ENCODE measurements around the gene RHCG. TPM values are rescaled to one million over a fixed set of nuclear protein-coding genes. Genes with fewer than 3 reads are reported as not detected.

Gene RHCG
- total and polyA plus RNA-seq, 4 donors: 0.08 to 0.19 (median 0.15) TPM

- Histone ChIP-seq H3K4me1 (ENCODE audit: control insufficient read depth in 4 of 4, insufficient read depth in 4 of 4, low read length in 3 of 4) (peaks cover 0 to 11% (median 3%) of the 10 kb centered on the region in 4 donors), H3K27ac (ENCODE audit: low read depth in 1 of 2, low read length in 2 of 2) (no peak overlapping the region), H3K36me3 (ENCODE audit: control insufficient read depth in 4 of 4, insufficient read depth in 3 of 4, low read depth in 1 of 4, low read length in 3 of 4) (no peaks in the 10 kb centered on the region), H3K9me3 (ENCODE audit: control insufficient read depth in 4 of 4, low read length in 3 of 4) (no peaks in the 10 kb centered on the region), H3K4me3 (ENCODE audit: low read depth in 1 of 3, low read length in 3 of 3) (no peak overlapping the region), H3K9ac (ENCODE audit: low read depth in 1 of 2, low read length in 2 of 2) (no peak overlapping the region), H3K27me3 (ENCODE audit: control insufficient read depth in 4 of 4, insufficient read depth in 4 of 4, low read length in 3 of 4) (no peaks in the 10 kb centered on the region)
- no peak for TF ChIP-seq FOXA1 (IDR thresholded peaks at IDR 0.05)
- no peak for TF ChIP-seq RAD21 (IDR thresholded peaks at IDR 0.05)
- TF ChIP-seq EGR1 (IDR thresholded peaks at IDR 0.05; ENCODE audit: low read depth in 2 of 2): no peak
- no peak for TF ChIP-seq TAF1 (conservative IDR thresholded peaks at IDR 0.05)
- no peak for TF ChIP-seq ZBTB33 (IDR thresholded peaks at IDR 0.05)
- no peak for TF ChIP-seq NR2F2 (IDR thresholded peaks at IDR 0.05)
- no peak for TF ChIP-seq SP1 (IDR thresholded peaks at IDR 0.05)
- TF ChIP-seq RXRA (IDR thresholded peaks at IDR 0.05): no peak
- TF ChIP-seq, protein P1, sequence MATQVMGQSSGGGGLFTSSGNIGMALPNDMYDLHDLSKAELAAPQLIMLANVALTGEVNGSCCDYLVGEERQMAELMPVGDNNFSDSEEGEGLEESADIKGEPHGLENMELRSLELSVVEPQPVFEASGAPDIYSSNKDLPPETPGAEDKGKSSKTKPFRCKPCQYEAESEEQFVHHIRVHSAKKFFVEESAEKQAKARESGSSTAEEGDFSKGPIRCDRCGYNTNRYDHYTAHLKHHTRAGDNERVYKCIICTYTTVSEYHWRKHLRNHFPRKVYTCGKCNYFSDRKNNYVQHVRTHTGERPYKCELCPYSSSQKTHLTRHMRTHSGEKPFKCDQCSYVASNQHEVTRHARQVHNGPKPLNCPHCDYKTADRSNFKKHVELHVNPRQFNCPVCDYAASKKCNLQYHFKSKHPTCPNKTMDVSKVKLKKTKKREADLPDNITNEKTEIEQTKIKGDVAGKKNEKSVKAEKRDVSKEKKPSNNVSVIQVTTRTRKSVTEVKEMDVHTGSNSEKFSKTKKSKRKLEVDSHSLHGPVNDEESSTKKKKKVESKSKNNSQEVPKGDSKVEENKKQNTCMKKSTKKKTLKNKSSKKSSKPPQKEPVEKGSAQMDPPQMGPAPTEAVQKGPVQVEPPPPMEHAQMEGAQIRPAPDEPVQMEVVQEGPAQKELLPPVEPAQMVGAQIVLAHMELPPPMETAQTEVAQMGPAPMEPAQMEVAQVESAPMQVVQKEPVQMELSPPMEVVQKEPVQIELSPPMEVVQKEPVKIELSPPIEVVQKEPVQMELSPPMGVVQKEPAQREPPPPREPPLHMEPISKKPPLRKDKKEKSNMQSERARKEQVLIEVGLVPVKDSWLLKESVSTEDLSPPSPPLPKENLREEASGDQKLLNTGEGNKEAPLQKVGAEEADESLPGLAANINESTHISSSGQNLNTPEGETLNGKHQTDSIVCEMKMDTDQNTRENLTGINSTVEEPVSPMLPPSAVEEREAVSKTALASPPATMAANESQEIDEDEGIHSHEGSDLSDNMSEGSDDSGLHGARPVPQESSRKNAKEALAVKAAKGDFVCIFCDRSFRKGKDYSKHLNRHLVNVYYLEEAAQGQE (IDR thresholded peaks at IDR 0.05): no peak
- DNase-seq (ENCODE audit: low spot score): no peak
- 68% methylated on average over 4 of the region's 4 CpGs for WGBS
Measured at GRCh38 chr15:89489376-89489775, 7.0 kb downstream of the RHCG start.

DNA sequence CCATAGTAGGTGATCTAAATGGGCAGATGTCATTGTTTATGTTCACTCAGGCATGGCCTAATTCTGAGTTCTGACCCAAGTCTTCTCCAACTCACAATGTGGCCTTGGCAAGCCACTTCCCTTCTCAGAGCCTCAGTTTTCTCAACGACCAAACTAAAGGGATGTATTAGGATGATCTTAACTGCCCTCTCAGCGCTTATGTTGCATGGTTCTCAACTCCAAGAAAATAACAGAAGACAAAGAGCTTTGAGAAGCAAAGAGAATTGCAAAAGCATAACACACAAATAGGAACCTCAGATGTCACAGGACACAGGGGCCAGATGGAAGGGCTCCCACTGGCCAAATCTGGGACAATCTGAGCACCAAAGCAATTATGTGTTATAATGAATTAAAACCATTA is 8.6 kb downstream of the RHCG start:
- H3K4me1 ChIP-seq (ENCODE audit: control insufficient read depth in 4 of 4, insufficient read depth in 4 of 4, low read length in 3 of 4): peaks cover 0 to 11% (median 3%) of the 10 kb centered on the region in 4 donors
- no peaks in the 10 kb centered on the region for H3K36me3 ChIP-seq (ENCODE audit: control insufficient read depth in 4 of 4, insufficient read depth in 3 of 4, low read depth in 1 of 4, low read length in 3 of 4)
- H3K4me3 ChIP-seq (ENCODE audit: low read depth in 1 of 3, low read length in 3 of 3): no peak overlapping the region
- H3K9me3 ChIP-seq (ENCODE audit: control insufficient read depth in 4 of 4, low read length in 3 of 4): no peaks in the 10 kb centered on the region
- DNase-seq (ENCODE audit: low spot score): no peak
- no peak overlapping the region for H3K27ac ChIP-seq (ENCODE audit: low read depth in 1 of 2, low read length in 2 of 2)
- TF ChIP-seq, protein P2, sequence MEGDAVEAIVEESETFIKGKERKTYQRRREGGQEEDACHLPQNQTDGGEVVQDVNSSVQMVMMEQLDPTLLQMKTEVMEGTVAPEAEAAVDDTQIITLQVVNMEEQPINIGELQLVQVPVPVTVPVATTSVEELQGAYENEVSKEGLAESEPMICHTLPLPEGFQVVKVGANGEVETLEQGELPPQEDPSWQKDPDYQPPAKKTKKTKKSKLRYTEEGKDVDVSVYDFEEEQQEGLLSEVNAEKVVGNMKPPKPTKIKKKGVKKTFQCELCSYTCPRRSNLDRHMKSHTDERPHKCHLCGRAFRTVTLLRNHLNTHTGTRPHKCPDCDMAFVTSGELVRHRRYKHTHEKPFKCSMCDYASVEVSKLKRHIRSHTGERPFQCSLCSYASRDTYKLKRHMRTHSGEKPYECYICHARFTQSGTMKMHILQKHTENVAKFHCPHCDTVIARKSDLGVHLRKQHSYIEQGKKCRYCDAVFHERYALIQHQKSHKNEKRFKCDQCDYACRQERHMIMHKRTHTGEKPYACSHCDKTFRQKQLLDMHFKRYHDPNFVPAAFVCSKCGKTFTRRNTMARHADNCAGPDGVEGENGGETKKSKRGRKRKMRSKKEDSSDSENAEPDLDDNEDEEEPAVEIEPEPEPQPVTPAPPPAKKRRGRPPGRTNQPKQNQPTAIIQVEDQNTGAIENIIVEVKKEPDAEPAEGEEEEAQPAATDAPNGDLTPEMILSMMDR (IDR thresholded peaks at IDR 0.05; ENCODE audit: low read depth, low read length, missing input control): no peak
- TF ChIP-seq NR2F2 (IDR thresholded peaks at IDR 0.05): no peak
- TF ChIP-seq, protein P1 (IDR thresholded peaks at IDR 0.05): no peak
- no peak for TF ChIP-seq YY1 (IDR thresholded peaks at IDR 0.05)
- TF ChIP-seq RXRA (IDR thresholded peaks at IDR 0.05): no peak
- TF ChIP-seq EGR1 (IDR thresholded peaks at IDR 0.05; ENCODE audit: low read depth in 2 of 2): no peak
- TF ChIP-seq FOXA1 (IDR thresholded peaks at IDR 0.05): no peak
- no peak for TF ChIP-seq RAD21 (IDR thresholded peaks at IDR 0.05)
- no peak for TF ChIP-seq TAF1 (conservative IDR thresholded peaks at IDR 0.05)
- TF ChIP-seq JUND (IDR thresholded peaks at IDR 0.05): no peak
- no peak for TF ChIP-seq SP1 (IDR thresholded peaks at IDR 0.05)
- no peak for TF ChIP-seq FOXA2 (IDR thresholded peaks at IDR 0.05)
- no peak for TF ChIP-seq HNF4G (IDR thresholded peaks at IDR 0.05)
- 66% methylated on average over 2 of the region's 2 CpGs for WGBS
- no peaks in the 10 kb centered on the region for H3K27me3 ChIP-seq (ENCODE audit: control insufficient read depth in 4 of 4, insufficient read depth in 4 of 4, low read length in 3 of 4)
- no peak overlapping the region for H3K9ac ChIP-seq (ENCODE audit: low read depth in 1 of 2, low read length in 2 of 2)
